ENCODE measurements around the gene UBXN11. TPM values are rescaled to one million over a fixed set of nuclear protein-coding genes. Genes with fewer than 3 reads are reported as not detected.

The UBXN11 gene
- total and polyA plus RNA-seq, 2 of the 13 experiments (the other 11 are each of a cell fraction or from before 2014, with no cell fraction given): 9.3 to 10.4 TPM

- TF ChIP-seq ZNF770 (CRISPR knock-in tag; IDR thresholded peaks at IDR 0.05) (peak; percentile 56), MIXL1 (CRISPR knock-in tag; IDR thresholded peaks at IDR 0.05) (peak; percentile 67; the same call in 1 of the 2 replicates), ETV5 (CRISPR knock-in tag; IDR thresholded peaks at IDR 0.05; ENCODE audit: borderline replicate concordance) (peak; percentile 95), ZNF576 (CRISPR knock-in tag; IDR thresholded peaks at IDR 0.05) (no peak), U2AF1 (optimal IDR thresholded peaks at IDR 0.05; ENCODE audit: low read depth, low read length) (peak; percentile 89), PRPF4 (IDR thresholded peaks at IDR 0.05; ENCODE audit: low read depth, low read length, poor library complexity, severe bottlenecking) (peak; percentile 97), THAP11 (CRISPR knock-in tag; IDR thresholded peaks at IDR 0.05) (peak; percentile 46; the same call in 1 of the 2 replicates), BRD4 (CRISPR knock-in tag; IDR thresholded peaks at IDR 0.05) (peak; percentile 87; the same call in 1 of the 2 replicates), KDM5B (CRISPR knock-in tag; IDR thresholded peaks at IDR 0.05; ENCODE audit: borderline replicate concordance) (no peak), HDAC2 (CRISPR knock-in tag; IDR thresholded peaks at IDR 0.05) (peak; percentile 89), NFE2L2 (IDR thresholded peaks at IDR 0.05; ENCODE audit: low read length) (peak; percentile 95), MAFG (CRISPR knock-in tag; IDR thresholded peaks at IDR 0.05) (no peak; the same call in 1 of the 2 replicates), PAXIP1 (CRISPR knock-in tag; conservative IDR thresholded peaks at IDR 0.05) (peak; percentile 100), ZBTB39 (CRISPR knock-in tag; IDR thresholded peaks at IDR 0.05) (no peak), IRF9 (CRISPR knock-in tag; IDR thresholded peaks at IDR 0.05; ENCODE audit: borderline replicate concordance) (peak; percentile 90), POLR2AphosphoS2 (IDR thresholded peaks at IDR 0.05; ENCODE audit: low read depth, low read length) (no peak; the same call in 1 of the 2 replicates), POGK (CRISPR knock-in tag; conservative IDR thresholded peaks at IDR 0.05) (peak; percentile 89)
Observed at GRCh38 chr1:26350701-26351589, 44.5 kb upstream of the UBXN11 start (continued).
